Measurements from ENCODE around the gene C1QTNF9. TPM values are rescaled to one million over a fixed set of nuclear protein-coding genes. Genes with fewer than 3 reads are reported as not detected.

C1QTNF9 gene
- total and polyA plus RNA-seq, 4 donors: 0.03 to 0.28 (median 0.20) TPM; not detected in 1

- Histone ChIP-seq H3K9me3 (ENCODE audit: control insufficient read depth in 4 of 4, insufficient read depth in 3 of 4, low read length in 3 of 4) (no peaks in the 10 kb centered on the region), H3K9ac (ENCODE audit: insufficient read depth in 1 of 2, low read length in 2 of 2) (no peak overlapping the region), H3K27me3 (ENCODE audit: control insufficient read depth in 3 of 3, insufficient read depth in 3 of 3, low read length in 2 of 3) (no peaks in the 10 kb centered on the region), H3K4me3 (no peak overlapping the region), H3K36me3 (ENCODE audit: control insufficient read depth in 4 of 4, insufficient read depth in 4 of 4, low read length in 4 of 4) (peaks cover 7 to 60% (median 15%) of the 10 kb centered on the region in 4 donors), H3K27ac (ENCODE audit: low read depth in 1 of 2, low read length in 1 of 2) (no peak overlapping the region), H3K4me1 (ENCODE audit: control insufficient read depth in 5 of 5, insufficient read depth in 5 of 5, low read length in 5 of 5) (no peaks in the 10 kb centered on the region)
- ATAC-seq (ENCODE audit: insufficient read depth, low FRiP score) (no peak), DNase-seq (no peak)
- no peak for TF ChIP-seq CTCF (IDR thresholded peaks at IDR 0.05; ENCODE audit: control extremely low read depth, extremely low read depth)
- WGBS, 2 donors: 94 to 96% methylated on average over 6 of the region's 6 CpGs
Measured at GRCh38 chr13:24292481-24292880, 16.9 kb upstream of the C1QTNF9 start.

GRCh38 chr13:24293746-24294145, 15.6 kb upstream of the C1QTNF9 start:
- WGBS, 2 donors: 95 to 96% methylated on average over 10 of the region's 10 CpGs
- ATAC-seq (ENCODE audit: insufficient read depth, low FRiP score): no peak
- TF ChIP-seq CTCF (IDR thresholded peaks at IDR 0.05; ENCODE audit: control extremely low read depth, extremely low read depth): no peak

GRCh38 chr13:24299488-24300114, 9.8 kb upstream of the C1QTNF9 start:
- H3K9me3 ChIP-seq (ENCODE audit: control insufficient read depth in 4 of 4, insufficient read depth in 3 of 4, low read length in 3 of 4): peaks cover 0 to 5% (median 0%) of the 10 kb centered on the region in 4 donors
- ATAC-seq (ENCODE audit: insufficient read depth, low FRiP score): no peak
- H3K27me3 ChIP-seq (ENCODE audit: control insufficient read depth in 3 of 3, insufficient read depth in 3 of 3, low read length in 2 of 3): no peaks in the 10 kb centered on the region
- no peak for DNase-seq
- WGBS, 2 donors: 95 to 96% methylated on average over 16 of the region's 16 CpGs
- TF ChIP-seq CTCF (IDR thresholded peaks at IDR 0.05; ENCODE audit: control extremely low read depth, extremely low read depth): no peak
- peaks cover 10 to 68% (median 16%) of the 10 kb centered on the region in 4 donors for H3K36me3 ChIP-seq (ENCODE audit: control insufficient read depth in 4 of 4, insufficient read depth in 4 of 4, low read length in 4 of 4)
- no peak overlapping the region for H3K9ac ChIP-seq (ENCODE audit: insufficient read depth in 1 of 2, low read length in 2 of 2)
- H3K4me1 ChIP-seq (ENCODE audit: control insufficient read depth in 5 of 5, insufficient read depth in 5 of 5, low read length in 5 of 5): peaks cover 0 to 3% (median 0%) of the 10 kb centered on the region in 5 donors
- H3K27ac ChIP-seq (ENCODE audit: low read depth in 1 of 2, low read length in 1 of 2): no peak overlapping the region
- no peak overlapping the region for H3K4me3 ChIP-seq

More at GRCh38 chr13:24293746-24294145, 15.6 kb upstream of the C1QTNF9 start:
- H3K4me1 ChIP-seq (ENCODE audit: control insufficient read depth in 5 of 5, insufficient read depth in 5 of 5, low read length in 5 of 5): no peaks in the 10 kb centered on the region
- no peak overlapping the region for H3K4me3 ChIP-seq
- peaks cover 0 to 2% (median 0%) of the 10 kb centered on the region in 4 donors for H3K9me3 ChIP-seq (ENCODE audit: control insufficient read depth in 4 of 4, insufficient read depth in 3 of 4, low read length in 3 of 4)
- H3K36me3 ChIP-seq (ENCODE audit: control insufficient read depth in 4 of 4, insufficient read depth in 4 of 4, low read length in 4 of 4): peaks cover 12 to 64% (median 17%) of the 10 kb centered on the region in 4 donors
- no peak overlapping the region for H3K27ac ChIP-seq (ENCODE audit: low read depth in 1 of 2, low read length in 1 of 2)
- DNase-seq: no peak
- H3K9ac ChIP-seq (ENCODE audit: insufficient read depth in 1 of 2, low read length in 2 of 2): no peak overlapping the region
- H3K27me3 ChIP-seq (ENCODE audit: control insufficient read depth in 3 of 3, insufficient read depth in 3 of 3, low read length in 2 of 3): no peaks in the 10 kb centered on the region
